Breast epithelium (tissue), 4 donors: ENCODE measurements around the gene GOSR1. TPM values are rescaled to one million over a fixed set of nuclear protein-coding genes. Genes with fewer than 3 reads are reported as not detected.
"Not testable (repeated sequence)": the region's sequence is repeated elsewhere in the genome, so short reads cannot be mapped to it uniquely, and the experiment has no call there.

Experiments
- DNase-seq, 2 donors: peaks; one replicate each; pipeline ENCODE4 v3.0.0-alpha.2; 2019; ENCODE audit warnings: low spot score in 2 of 2
- H3K27ac ChIP-seq, 2 donors: fragments of 200-600 bp; sonication (generic) in 1 of 2; one replicate each; pipeline ENCODE4 v1.5.1; 2016 to 2019; ENCODE audit warnings: mild to moderate bottlenecking in 1 of 2
- H3K27me3 ChIP-seq, 2 donors: fragments of 200-600 bp; sonication (generic) in 1 of 2; one replicate each; pipeline versions ENCODE4 v1.5.1 to v1.6.0; 2017 to 2019; ENCODE audit warnings: control low read depth in 1 of 2, mild to moderate bottlenecking in 1 of 2
- H3K36me3 ChIP-seq: fragments of 200-600 bp; one replicate; pipeline ENCODE4 v1.5.1; 2019
- H3K4me1 ChIP-seq, 2 donors: fragments of 200-600 bp; sonication (generic); one replicate each; pipeline ENCODE4 v1.5.1; 2016 to 2019; ENCODE audit warnings: control low read depth in 1 of 2
- H3K4me3 ChIP-seq, 3 donors: fragments of 200-600 bp; sonication (generic); 1 replicate in 2 of 3; 2 replicates in 1 of 3; pipeline ENCODE4 v1.5.1; 2016 to 2019; ENCODE audit warnings: mild to moderate bottlenecking in 3 of 3, moderate library complexity in 2 of 3
- H3K9me3 ChIP-seq, 2 donors: fragments of 200-600 bp; sonication (generic) in 1 of 2; one replicate each; pipeline ENCODE4 v1.5.1; 2016 to 2019; ENCODE audit warnings: control low read depth in 1 of 2
- CTCF ChIP-seq, 3 donors: fragments of 450-650 bp; IDR thresholded peaks; one replicate each; pipeline ENCODE4 v1.5.1; 2016 to 2017; ENCODE audit warnings: antibody characterized with exemption in 3 of 3, mild to moderate bottlenecking in 3 of 3, moderate library complexity in 3 of 3
- POLR2A ChIP-seq: fragments of 450-650 bp; IDR thresholded peaks from one replicate; pipeline ENCODE4 v1.6.1; 2016; ENCODE audit warnings: antibody characterized with exemption, mild to moderate bottlenecking, moderate library complexity
- POLR2AphosphoS5 ChIP-seq, 3 donors: sonication (generic); formaldehyde crosslinking; IDR thresholded peaks; one replicate each; pipeline ENCODE4 v1.6.1; 2017; ENCODE audit warnings: antibody characterized with exemption in 3 of 3
- intact Hi-C: fragments of 100-400 bp; cut with DNase I; formaldehyde crosslinking; loops from one replicate; pipeline ENCODE4 v1.15.1; 2023; ENCODE audit warnings: low total_unique reads
- total RNA-seq, 3 donors: library from RNA; depleted of rRNA; stranded (reverse); fragments of >200 nt; gene quantifications; one replicate each; pipeline ENCODE4 v1.1.0, GENCODE V29; 2016

The GOSR1 gene
- total RNA-seq, 3 donors from 2014 or later = 32.1 to 70.8 (median 45.8) TPM

GRCh38 chr17:30565073-30565935 lies 88.1 kb downstream of the GOSR1 start:
- H3K36me3 ChIP-seq = no peaks in the 10 kb centered on the region
- no peak overlapping the region for H3K27ac ChIP-seq
- H3K4me3 ChIP-seq = no peak overlapping the region
- no peaks in the 10 kb centered on the region for H3K9me3 ChIP-seq
- H3K27me3 ChIP-seq = no peaks in the 10 kb centered on the region
- intact Hi-C loops = no loop called here
- TF ChIP-seq CTCF (IDR thresholded peaks at IDR 0.05) (no peak), POLR2AphosphoS5 (IDR thresholded peaks at IDR 0.05) (no peak)
- no peak for DNase-seq
- no peaks in the 10 kb centered on the region for H3K4me1 ChIP-seq

GRCh38 chr17:30566104-30566503 lies 88.9 kb downstream of the GOSR1 start:
- H3K27ac ChIP-seq, DNase-seq, H3K27me3 ChIP-seq, H3K9me3 ChIP-seq, intact Hi-C loops, H3K36me3 ChIP-seq, H3K4me1 ChIP-seq, H3K4me3 ChIP-seq: not testable (repeated sequence)

GRCh38 chr17:30566516-30567225 lies 89.5 kb downstream of the GOSR1 start:
- H3K9me3 ChIP-seq, H3K4me3 ChIP-seq, DNase-seq, H3K27me3 ChIP-seq, H3K4me1 ChIP-seq, intact Hi-C loops, H3K27ac ChIP-seq, H3K36me3 ChIP-seq: not testable (repeated sequence)

GRCh38 chr17:30567231-30568116 lies 90.3 kb downstream of the GOSR1 start:
- H3K27ac ChIP-seq = no peak overlapping the region
- no peaks in the 10 kb centered on the region for H3K4me1 ChIP-seq
- H3K27me3 ChIP-seq = no peaks in the 10 kb centered on the region
- intact Hi-C loops = no loop called here
- no peak for TF ChIP-seq POLR2AphosphoS5 (IDR thresholded peaks at IDR 0.05)
- H3K36me3 ChIP-seq = no peaks in the 10 kb centered on the region
- H3K9me3 ChIP-seq = no peaks in the 10 kb centered on the region
- H3K4me3 ChIP-seq = no peak overlapping the region
- no peak for DNase-seq

GRCh38 chr17:30568117-30568430 lies 90.9 kb downstream of the GOSR1 start:
- H3K4me1 ChIP-seq = no peaks in the 10 kb centered on the region
- no peaks in the 10 kb centered on the region for H3K9me3 ChIP-seq
- intact Hi-C loops = no loop called here
- TF ChIP-seq POLR2A (no peak), POLR2AphosphoS5 (IDR thresholded peaks at IDR 0.05) (no peak), CTCF (IDR thresholded peaks at IDR 0.05) (no peak)
- H3K27ac ChIP-seq = no peak overlapping the region
- DNase-seq = no peak
- H3K36me3 ChIP-seq = no peaks in the 10 kb centered on the region
- no peak overlapping the region for H3K4me3 ChIP-seq
- H3K27me3 ChIP-seq = no peaks in the 10 kb centered on the region

GRCh38 chr17:30569531-30570175 lies 92.4 kb downstream of the GOSR1 start:
- H3K27ac ChIP-seq, H3K9me3 ChIP-seq, intact Hi-C loops, H3K4me1 ChIP-seq, H3K27me3 ChIP-seq, H3K4me3 ChIP-seq, H3K36me3 ChIP-seq: not testable (repeated sequence)
- DNase-seq = peak in 1 of 2 donors; percentile 37
